GM21367 (cell line): ENCODE results near the gene C16orf54.
"Not testable (repeated sequence)": the region's sequence is repeated elsewhere in the genome, so short reads cannot be mapped to it uniquely, and the experiment has no call there.

Source experiments
- ATAC-seq: cut with Tn5 transposase; IDR thresholded peaks from one replicate; pipeline ENCODE4 v1.9.1; 2021; ENCODE audit not compliant: unreplicated experiment

The C16orf54 gene

DNA sequence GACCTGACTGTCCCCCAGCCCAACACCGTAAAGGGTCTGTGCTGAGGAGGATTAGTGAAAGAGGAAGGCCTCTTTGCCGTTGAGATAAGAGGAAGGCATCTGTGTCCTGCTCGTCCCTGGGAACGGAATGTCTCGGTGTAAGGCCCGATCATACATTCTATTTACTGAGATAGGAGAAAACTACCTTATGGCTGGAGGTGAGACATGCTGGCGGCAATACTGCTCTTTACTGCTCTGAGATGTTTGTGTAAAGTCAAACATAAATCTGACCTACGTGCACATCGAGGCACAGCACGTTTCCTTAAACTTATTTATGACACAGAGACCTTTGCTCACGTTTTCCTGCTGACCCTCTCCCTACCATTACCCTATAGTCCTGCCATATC is 5.2 kb downstream of the C16orf54 start:
- ATAC-seq, result not testable (repeated sequence)

- not testable (repeated sequence) for ATAC-seq
These were observed 5.7 kb downstream of the C16orf54 start for GRCh38 chr16:29739927-29740629.

DNA sequence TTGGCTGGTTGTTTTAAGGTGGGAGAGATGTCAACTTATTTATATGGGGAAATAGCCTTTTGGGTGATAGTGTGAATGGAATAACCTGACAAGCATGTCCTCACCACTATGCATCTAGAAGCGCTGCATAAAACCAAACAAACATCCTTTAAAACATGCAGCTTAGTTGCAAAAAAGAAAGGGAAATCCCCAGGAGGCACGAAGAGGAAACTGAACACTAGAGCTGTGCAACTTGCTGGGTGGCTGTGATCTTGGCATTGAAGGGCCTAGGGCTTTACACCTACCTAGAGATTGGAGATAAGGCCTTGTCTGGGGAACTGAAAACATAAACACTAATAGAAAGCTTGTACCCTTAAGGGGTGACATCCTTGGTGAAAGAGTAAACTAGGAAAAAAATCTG is 7.3 kb downstream of the C16orf54 start:
- no peak for ATAC-seq

DNA sequence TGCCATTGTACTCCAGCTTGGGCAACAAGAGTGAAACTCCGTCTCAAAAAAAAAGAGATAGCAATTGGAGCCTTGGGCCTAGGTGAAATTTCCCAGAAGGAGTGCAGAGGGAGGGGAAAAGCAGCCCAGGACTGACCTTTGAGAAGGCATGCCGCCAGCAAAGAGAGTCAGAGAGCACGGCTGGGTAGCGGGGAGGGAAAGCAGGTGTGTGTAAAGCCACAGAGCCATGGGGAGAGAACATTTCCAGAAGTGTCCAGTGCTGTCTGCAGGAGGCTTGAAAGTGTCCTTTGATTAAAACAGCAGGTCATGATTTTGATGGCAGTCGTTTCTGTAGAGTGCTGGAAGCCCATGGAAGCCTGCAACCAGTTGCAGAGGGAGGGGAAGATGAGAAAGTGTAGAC is 8.1 kb downstream of the C16orf54 start:
- no peak for ATAC-seq

DNA sequence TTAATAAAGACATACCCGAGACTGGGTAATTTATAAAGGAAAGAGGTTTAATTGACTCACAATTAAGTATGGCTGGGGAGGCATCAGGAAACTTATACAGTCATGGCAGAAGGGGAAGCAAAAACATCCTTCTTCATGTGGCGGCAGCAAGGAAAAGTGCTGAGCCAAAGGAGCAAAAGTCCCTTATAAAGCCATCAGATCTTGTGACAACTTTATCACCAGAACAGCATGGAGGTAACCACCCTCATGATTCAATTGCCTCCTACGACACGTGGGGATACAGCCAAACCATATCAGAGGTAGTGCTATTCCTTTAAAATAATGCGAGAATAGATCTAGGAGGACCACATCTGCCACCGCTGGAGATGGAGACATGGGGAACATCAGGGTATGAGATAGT is 9.0 kb downstream of the C16orf54 start:
- ATAC-seq, result no peak

DNA sequence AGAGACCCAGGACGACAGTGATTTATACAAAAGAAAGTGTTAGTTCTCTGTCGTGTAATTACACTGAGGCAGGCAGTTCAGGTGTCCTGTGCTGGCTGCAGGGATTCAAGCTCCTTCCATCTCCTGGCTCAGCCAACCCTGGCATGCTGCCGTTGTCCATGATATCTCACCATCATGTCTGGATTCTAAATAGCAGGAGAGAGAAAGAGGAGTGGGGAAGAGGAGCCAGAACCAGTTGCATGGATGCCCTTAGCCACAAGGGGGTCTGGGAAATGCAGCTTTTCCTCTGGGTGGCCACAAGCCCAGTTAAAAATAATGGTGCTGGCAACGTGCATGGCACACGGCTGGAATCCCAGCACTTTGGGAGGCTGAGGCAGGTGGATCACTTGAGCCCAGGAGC is 9.7 kb downstream of the C16orf54 start:
- no peak for ATAC-seq

DNA sequence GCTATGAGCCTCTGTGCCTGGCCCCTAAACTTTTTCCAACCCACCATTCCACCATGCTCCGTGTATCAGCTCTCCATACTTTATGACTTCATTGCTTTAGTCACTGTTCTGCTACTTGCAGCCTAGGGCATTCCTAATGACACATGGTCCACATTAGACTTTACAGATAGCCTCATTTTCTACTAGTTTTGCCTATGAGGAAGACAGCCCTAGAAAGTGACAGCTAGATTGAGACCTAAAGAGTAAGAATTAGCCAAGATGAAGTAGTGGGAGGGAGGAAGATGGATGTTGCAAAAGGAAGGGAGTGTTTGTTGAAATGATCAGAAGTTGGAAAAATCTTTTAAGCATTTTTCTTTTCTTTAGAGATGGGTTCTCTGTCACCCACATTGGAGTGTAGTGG is 11.0 kb downstream of the C16orf54 start:
- ATAC-seq, result no peak

DNA sequence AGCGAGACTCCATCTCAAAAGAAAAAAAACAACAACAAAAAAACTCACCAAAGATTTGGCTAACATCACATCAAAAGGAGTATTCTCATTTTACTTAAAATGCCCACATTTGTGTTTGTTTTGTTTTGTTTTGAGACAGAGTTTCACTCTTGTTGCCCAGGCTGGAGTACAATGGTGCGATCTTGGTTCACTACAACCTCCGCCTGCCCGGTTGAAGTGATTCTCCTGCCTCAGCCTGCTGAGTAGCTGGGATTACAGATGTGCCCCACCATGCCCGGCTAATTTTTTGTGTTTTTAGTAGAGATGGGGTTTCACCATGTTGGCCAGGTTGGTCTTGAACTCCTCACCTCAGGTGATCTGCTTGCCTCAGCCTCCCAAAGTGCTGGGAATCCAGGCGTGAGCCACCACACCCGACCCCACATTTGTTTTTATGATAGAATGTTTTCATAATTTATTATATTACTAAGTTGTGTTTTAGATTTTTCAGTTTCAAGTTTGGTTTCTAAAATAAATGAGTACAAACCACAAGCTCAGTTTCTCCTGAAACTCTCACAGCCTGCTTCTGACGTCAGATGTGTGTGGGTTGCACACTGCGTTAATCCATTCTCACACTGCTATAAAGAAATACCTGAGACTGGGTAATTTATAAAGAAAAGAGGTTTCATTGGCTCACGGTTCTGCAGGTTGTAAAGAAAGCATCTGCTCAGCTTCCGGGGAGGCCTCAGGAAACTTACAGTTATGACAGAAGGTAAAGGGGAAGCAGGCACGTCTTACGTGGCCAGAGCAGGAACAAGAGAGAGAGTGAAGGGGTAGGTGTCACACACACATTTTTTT is 13.8 kb downstream of the C16orf54 start:
- not testable (repeated sequence) for ATAC-seq

DNA sequence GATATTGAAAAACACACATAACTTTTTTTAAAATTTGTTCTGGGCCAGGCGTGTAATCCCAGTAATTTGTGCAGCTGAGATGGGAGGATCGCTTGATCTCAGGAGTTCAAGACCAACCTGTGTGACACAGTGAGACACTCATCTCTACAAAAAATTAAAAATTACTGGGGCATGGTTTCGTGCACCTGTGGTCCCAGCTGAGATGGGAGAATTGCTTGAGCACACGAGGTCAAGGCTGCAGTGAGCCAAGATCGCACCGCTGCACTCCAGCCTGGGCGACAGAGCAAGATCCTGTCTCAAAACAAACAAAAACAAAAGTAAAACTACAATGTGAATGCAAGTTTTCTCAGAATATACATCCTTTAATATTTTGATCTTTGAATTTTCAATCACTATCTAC is 15.1 kb downstream of the C16orf54 start:
- ATAC-seq, result no peak

DNA sequence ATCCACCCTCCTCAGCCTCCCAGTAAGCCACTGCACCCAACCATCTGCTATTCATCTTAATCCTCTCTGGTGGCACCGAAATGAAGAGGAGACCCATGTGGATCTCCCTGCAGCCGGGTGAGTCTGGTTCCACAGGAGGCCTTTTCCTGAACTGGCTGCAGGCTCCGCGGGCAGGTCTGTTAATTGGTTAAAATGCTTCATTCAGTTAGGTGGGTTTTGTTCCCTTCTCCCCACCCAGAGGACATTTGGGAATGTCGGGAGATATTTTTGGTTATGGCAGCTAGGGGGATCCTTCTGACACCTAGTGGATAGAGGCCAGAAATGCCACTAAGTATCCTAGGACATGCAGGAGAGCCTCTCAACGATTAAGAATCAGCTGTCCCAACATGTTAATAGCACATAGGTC is 16.7 kb downstream of the C16orf54 start:
- ATAC-seq, result no peak

GRCh38 chr16:29727452-29727851 is 18.3 kb downstream of the C16orf54 start:
- ATAC-seq, result no peak

- ATAC-seq, result no peak
These were observed 18.9 kb downstream of the C16orf54 start for GRCh38 chr16:29726845-29727377.

DNA sequence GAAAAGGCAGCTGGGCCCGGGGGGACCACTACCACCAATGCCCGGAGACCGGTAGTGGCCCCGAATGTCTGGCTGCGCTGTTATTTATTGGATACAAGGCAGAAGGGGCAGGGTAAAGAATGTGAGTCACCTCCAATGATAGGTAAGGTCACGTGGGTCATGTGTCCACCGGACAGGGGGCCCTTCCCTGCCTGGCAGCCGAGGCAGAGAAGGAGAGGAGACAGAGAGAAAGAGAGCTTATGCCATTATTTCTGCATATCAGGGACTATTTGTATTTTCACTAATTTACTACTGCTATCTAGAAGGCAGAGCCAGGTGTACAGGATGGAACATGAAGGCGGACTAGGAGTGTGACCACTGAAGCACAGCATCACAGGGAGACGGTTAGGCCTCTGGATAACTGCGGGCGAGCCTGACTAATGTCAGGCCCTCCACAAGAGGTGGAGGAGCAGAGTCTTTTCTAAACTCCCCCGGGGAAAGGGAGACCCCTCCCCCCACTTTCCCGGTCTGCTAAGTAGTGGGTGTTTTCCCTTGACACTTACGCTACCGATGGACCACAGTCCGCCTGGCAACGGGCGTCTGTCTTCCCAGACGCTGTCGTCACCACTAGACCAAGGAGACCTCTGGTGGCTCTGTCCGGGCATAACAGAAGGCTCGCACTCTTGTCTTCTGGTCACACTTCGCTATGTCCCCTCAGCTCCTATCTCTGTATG is 24.5 kb downstream of the C16orf54 start:
- ATAC-seq, result not testable (repeated sequence)

DNA sequence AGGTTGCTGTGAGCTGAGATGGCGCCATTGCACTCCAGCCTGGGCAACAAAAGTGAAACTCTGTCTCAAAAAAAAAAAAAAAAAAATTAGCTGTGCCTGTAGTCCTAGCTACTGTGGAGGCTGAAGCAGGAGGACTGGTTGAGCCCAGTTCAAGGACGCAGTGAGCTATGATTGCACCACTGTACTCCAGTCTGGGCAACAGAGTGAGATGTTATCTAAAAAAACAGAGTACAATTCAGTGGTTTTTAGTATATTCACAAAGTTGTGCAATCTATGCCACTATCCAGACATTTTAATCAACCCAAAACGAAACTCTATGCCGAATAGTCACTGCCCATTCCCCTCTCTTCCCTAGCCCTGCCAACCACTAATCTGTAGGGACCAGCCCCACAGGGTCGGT is 25.1 kb downstream of the C16orf54 start:
- ATAC-seq, result no peak

DNA sequence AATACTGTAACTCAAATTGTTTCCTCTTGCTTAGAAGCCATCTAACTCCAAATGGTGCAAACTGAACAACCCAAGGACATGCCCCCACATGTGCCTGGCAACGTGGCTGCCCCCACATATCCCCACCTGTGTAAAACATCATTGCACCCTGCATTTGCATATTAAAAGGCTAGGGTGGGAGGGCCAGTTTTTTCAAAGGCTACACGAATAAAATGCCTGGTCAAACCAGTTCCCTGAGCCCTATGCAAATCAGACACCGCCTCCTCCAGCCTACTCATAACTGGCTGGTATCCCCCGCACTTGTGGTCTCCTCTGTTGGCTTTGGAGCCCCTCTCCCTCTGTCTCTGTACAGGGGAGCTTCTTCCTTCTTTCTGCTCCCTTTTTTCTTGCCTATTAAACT is 26.7 kb downstream of the C16orf54 start:
- no peak for ATAC-seq

DNA sequence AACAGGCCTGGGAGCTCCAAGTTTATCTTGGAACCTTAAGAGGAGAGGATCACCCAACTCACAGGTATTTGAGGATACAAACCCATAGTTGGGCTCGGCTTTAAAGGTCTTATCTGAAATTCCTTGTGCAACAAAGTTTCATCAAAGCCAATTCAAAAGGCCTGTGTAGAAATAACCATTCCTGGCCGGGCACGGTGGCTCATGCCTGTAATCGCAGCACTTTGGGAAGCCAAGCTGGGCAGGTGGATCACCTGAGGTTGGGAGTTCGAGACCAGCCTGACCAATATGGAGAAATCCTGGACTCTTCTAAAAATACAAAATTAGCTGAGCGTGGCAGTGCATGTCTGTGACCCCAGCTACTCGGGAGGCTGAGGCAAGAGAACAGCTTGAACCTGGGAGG is 28.7 kb downstream of the C16orf54 start:
- no peak for ATAC-seq

- ATAC-seq, result no peak
These were observed 30.8 kb downstream of the C16orf54 start for GRCh38 chr16:29714972-29715371.

GRCh38 chr16:29714396-29714795 is 31.4 kb downstream of the C16orf54 start:
- no peak for ATAC-seq

DNA sequence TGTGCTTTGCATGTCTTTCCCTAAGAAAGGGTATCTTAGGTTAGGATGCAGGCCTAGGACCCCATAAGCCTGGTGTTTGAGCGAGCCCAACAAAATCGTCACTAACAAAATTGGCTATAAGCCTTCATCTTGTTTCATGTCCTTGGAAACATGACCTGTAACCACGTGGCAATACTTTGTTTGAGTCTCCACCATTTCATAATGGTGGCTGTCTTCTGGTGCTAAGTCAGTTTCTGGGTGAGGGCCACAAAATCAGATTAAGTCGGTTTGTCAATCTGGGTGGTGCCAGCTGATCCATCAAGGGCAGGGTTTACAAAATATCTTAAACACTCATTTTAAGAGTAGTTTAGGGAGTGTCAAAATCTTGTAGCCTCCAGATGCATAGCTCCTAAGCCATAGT is 33.0 kb downstream of the C16orf54 start:
- ATAC-seq, result no peak

- ATAC-seq, result no peak
These were observed 35.3 kb downstream of the C16orf54 start for GRCh38 chr16:29710227-29711219.
